ENCODE results near the gene CISTR.

CISTR gene

GRCh38 chr12:53751336-53752191 lies at the start of gene CISTR:
Gene CISTR (minus strand): TSS chr12:53751979.
- H3K9me3 ChIP-seq (ENCODE audit: severe bottlenecking): no peaks in the 10 kb centered on the region
- H3K27me3 ChIP-seq (ENCODE audit: insufficient read depth, low read depth, severe bottlenecking): no peaks in the 10 kb centered on the region
- TF ChIP-seq CTCF (IDR thresholded peaks at IDR 0.05; ENCODE audit: low read depth, low read length): no peak
- no peak for DNase-seq
- H3K36me3 ChIP-seq: no peaks in the 10 kb centered on the region
- peak within 1 kb of the TSS; percentile 38 for H3K4me3 ChIP-seq (ENCODE audit: low read depth, low read length)
- peak within 1 kb of the TSS; percentile 57 for H3K27ac ChIP-seq

- no peak for DNase-seq
Observed at GRCh38 chr12:53798575-53798974, 46.8 kb upstream of the CISTR start.

GRCh38 chr12:53795927-53796326 lies 44.1 kb upstream of the CISTR start:
- Histone ChIP-seq H3K36me3 (no peaks in the 10 kb centered on the region), H3K9me3 (ENCODE audit: severe bottlenecking) (no peaks in the 10 kb centered on the region), H3K4me3 (ENCODE audit: low read depth, low read length) (no peak overlapping the region), H3K27ac (no peak overlapping the region), H3K27me3 (ENCODE audit: insufficient read depth, low read depth, severe bottlenecking) (peaks cover 46% of the 10 kb centered on the region)
- DNase-seq: no peak
- TF ChIP-seq CTCF (IDR thresholded peaks at IDR 0.05; ENCODE audit: low read depth, low read length): no peak

More at GRCh38 chr12:53798575-53798974, 46.8 kb upstream of the CISTR start:
- Histone ChIP-seq H3K27ac (no peak overlapping the region), H3K9me3 (ENCODE audit: severe bottlenecking) (no peaks in the 10 kb centered on the region), H3K27me3 (ENCODE audit: insufficient read depth, low read depth, severe bottlenecking) (peaks cover 66% of the 10 kb centered on the region), H3K4me3 (ENCODE audit: low read depth, low read length) (no peak overlapping the region), H3K36me3 (no peaks in the 10 kb centered on the region)
- TF ChIP-seq CTCF (IDR thresholded peaks at IDR 0.05; ENCODE audit: low read depth, low read length): no peak

- no peaks in the 10 kb centered on the region for H3K9me3 ChIP-seq (ENCODE audit: severe bottlenecking)
- no peak for TF ChIP-seq CTCF (IDR thresholded peaks at IDR 0.05; ENCODE audit: low read depth, low read length)
- H3K36me3 ChIP-seq: no peaks in the 10 kb centered on the region
- H3K4me3 ChIP-seq (ENCODE audit: low read depth, low read length): no peak overlapping the region
- H3K27me3 ChIP-seq (ENCODE audit: insufficient read depth, low read depth, severe bottlenecking): peaks cover 23% of the 10 kb centered on the region
- H3K27ac ChIP-seq: no peak overlapping the region
- no peak for DNase-seq
Observed at GRCh38 chr12:53793221-53793620, 41.4 kb upstream of the CISTR start.

- DNase-seq: peak; percentile 33
- Histone ChIP-seq H3K36me3 (no peaks in the 10 kb centered on the region), H3K4me3 (ENCODE audit: low read depth, low read length) (no peak overlapping the region), H3K9me3 (ENCODE audit: severe bottlenecking) (no peaks in the 10 kb centered on the region), H3K27ac (no peak overlapping the region), H3K27me3 (ENCODE audit: insufficient read depth, low read depth, severe bottlenecking) (peaks cover 13% of the 10 kb centered on the region)
- TF ChIP-seq CTCF (IDR thresholded peaks at IDR 0.05; ENCODE audit: low read depth, low read length): peak; percentile 60
Observed at GRCh38 chr12:53791735-53792326, 40.1 kb upstream of the CISTR start.
